OCI-LY3 (cell line): Measurements from ENCODE around the gene KRTCAP2.

Experiments
- CTCF ChIP-seq: fragments of 200-600, 300-600 bp; sonication (generic); IDR thresholded peaks from 2 replicates; pipeline ENCODE4 v1.5.1; 2014; ENCODE audit warnings: antibody characterized with exemption, low read length, low read depth
- EZH2phosphoT487 ChIP-seq: fragments of 200-600 bp; shearing (Covaris generic); IDR thresholded peaks from 2 replicates; pipeline ENCODE4 v1.6.1; 2018; ENCODE audit warnings: antibody characterized with exemption, mixed run types, low read depth

GRCh38 chr1:155121249-155121648 lies 51.9 kb downstream of the KRTCAP2 start:
- TF ChIP-seq CTCF (no peak), EZH2phosphoT487 (no peak)
